ENCODE results near the gene SCARB1. TPM values are rescaled to one million over a fixed set of nuclear protein-coding genes. Genes with fewer than 3 reads are reported as not detected.

The SCARB1 gene
- total and polyA plus RNA-seq, 2 experiments from 2014 or later, result 31.0 to 62.5 TPM

GRCh38 chr12:124777399-124778372 is 86.0 kb downstream of the SCARB1 start:
- Histone ChIP-seq H3K9me2 (ENCODE audit: insufficient read depth) (no peaks in the 10 kb centered on the region), H3F3A (replicated peaks; ENCODE audit: low read depth) (no peaks in the 10 kb centered on the region), H3K27me3 (ENCODE audit: insufficient read depth) (no peaks in the 10 kb centered on the region), H3K79me2 (replicated peaks; ENCODE audit: insufficient read depth) (no peaks in the 10 kb centered on the region), H4K20me1 (replicated peaks; ENCODE audit: insufficient read depth) (no peaks in the 10 kb centered on the region; the same call in 1 of the 2 replicates), H3K4me1 (ENCODE audit: insufficient read depth) (no peaks in the 10 kb centered on the region), H3K4me2 (no peak overlapping the region), H3K4me3 (no peak overlapping the region), H3K27ac (ENCODE audit: low read depth) (no peak overlapping the region), H2AFZ (no peak overlapping the region), H3K36me3 (ENCODE audit: insufficient read depth) (no peaks in the 10 kb centered on the region)
- Mint-ChIP-seq H3K27ac (no peak overlapping the region), H3K27me3 (ENCODE audit: insufficient read depth, low read depth, poor library complexity) (peaks cover 5% of the 10 kb centered on the region), H3K4me3 (no peak overlapping the region), H3K36me3 (ENCODE audit: low read depth) (peaks cover 3% of the 10 kb centered on the region; the same call in 2 of the 3 replicates), H3K4me1 (peaks cover 18% of the 10 kb centered on the region), H3K9me3 (peaks cover 2% of the 10 kb centered on the region; the same call in 1 of the 3 replicates)
- DNase-seq (ENCODE audit: low spot score), result no peak
- no peak for TF ChIP-seq NANOG (IDR thresholded peaks at IDR 0.05; ENCODE audit: borderline replicate concordance)
- TF ChIP-seq ETS1 (IDR thresholded peaks at IDR 0.05), result no peak
- no peak for TF ChIP-seq CREB1 (CRISPR knock-in tag; IDR thresholded peaks at IDR 0.05; ENCODE audit: low read depth)
- no peak for TF ChIP-seq EZH2phosphoT487 (IDR thresholded peaks at IDR 0.05; ENCODE audit: unreplicated experiment)
- no peak for TF ChIP-seq ZNF331 (CRISPR knock-in tag; IDR thresholded peaks at IDR 0.05; ENCODE audit: low read depth)
- no peak for TF ChIP-seq ZNF462 (CRISPR knock-in tag; IDR thresholded peaks at IDR 0.05)
- TF ChIP-seq STAT1 (IDR thresholded peaks at IDR 0.05; ENCODE audit: unreplicated experiment), result no peak
- TF ChIP-seq ZNF114 (CRISPR knock-in tag; IDR thresholded peaks at IDR 0.05), result no peak
- TF ChIP-seq REST (IDR thresholded peaks at IDR 0.05; ENCODE audit: unreplicated experiment), result no peak
- TF ChIP-seq JUNB (IDR thresholded peaks at IDR 0.05; ENCODE audit: unreplicated experiment), result no peak
- TF ChIP-seq EZH2 (IDR thresholded peaks at IDR 0.05; ENCODE audit: low read depth, unreplicated experiment), result no peak
- TF ChIP-seq POLR2AphosphoS5 (IDR thresholded peaks at IDR 0.05; ENCODE audit: low read depth), result no peak
- TF ChIP-seq CTCF (conservative IDR thresholded peaks at IDR 0.05; ENCODE audit: low read depth in 2 of 2), result no peak
- ATAC-seq, result no peak

All from GM23338 (cell line).